ENCODE results near the gene PPP1R9B.

DNA sequence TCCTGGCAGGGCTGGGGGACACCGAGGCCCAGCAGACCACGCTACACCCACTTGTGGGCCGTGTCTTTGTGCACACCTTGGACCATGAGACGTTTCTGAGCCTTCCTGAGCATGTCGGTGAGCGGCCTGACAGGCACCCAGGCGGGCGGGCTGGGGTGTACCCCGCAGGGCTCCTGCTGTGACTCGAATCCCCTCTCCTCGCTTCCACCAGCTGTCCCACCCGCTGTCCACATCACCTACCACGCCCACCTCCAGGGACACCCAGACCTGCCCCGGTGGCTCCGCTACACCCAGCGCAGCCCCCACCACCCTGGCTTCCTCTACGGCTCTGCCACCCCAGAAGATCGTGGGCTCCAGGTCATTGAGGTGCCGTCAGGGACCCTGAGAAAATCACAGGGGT is 16.9 kb upstream of the PPP1R9B start:
- TF ChIP-seq CREB1 (CRISPR knock-in tag; IDR thresholded peaks at IDR 0.05) = no peak
- TF ChIP-seq, protein P1, sequence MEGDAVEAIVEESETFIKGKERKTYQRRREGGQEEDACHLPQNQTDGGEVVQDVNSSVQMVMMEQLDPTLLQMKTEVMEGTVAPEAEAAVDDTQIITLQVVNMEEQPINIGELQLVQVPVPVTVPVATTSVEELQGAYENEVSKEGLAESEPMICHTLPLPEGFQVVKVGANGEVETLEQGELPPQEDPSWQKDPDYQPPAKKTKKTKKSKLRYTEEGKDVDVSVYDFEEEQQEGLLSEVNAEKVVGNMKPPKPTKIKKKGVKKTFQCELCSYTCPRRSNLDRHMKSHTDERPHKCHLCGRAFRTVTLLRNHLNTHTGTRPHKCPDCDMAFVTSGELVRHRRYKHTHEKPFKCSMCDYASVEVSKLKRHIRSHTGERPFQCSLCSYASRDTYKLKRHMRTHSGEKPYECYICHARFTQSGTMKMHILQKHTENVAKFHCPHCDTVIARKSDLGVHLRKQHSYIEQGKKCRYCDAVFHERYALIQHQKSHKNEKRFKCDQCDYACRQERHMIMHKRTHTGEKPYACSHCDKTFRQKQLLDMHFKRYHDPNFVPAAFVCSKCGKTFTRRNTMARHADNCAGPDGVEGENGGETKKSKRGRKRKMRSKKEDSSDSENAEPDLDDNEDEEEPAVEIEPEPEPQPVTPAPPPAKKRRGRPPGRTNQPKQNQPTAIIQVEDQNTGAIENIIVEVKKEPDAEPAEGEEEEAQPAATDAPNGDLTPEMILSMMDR (IDR thresholded peaks at IDR 0.05) = no peak

All from WTC11 (cell line).